Endothelial cell of umbilical vein (primary cell): Measurements from ENCODE around the gene MST1. TPM values are rescaled to one million over a fixed set of nuclear protein-coding genes. Genes with fewer than 3 reads are reported as not detected.

Source experiments
- BruUV-seq: library from RNA; stranded (reverse); fragments of 400-500 nt; replicated peaks from 2 replicates; lab custom pipeline; 2021; lab: Mats Ljungman, UMichigan
- CTCF ChIA-PET: fragments of 300-600, 350-600 bp; sonication (Branson Sonifier 250); formaldehyde crosslinking; loops from one replicate; lab custom pipeline; 2021; ENCODE audit warnings: antibody characterized with exemption, inconsistent platforms; lab: Charles Lee
- POLR2A ChIA-PET: fragments of 300-600, 350-600 bp; sonication (Branson Sonifier 250); formaldehyde crosslinking; loops from one replicate; lab custom pipeline; 2021; ENCODE audit warnings: antibody characterized with exemption, inconsistent platforms; lab: Charles Lee
- DNase-seq: peaks from one replicate; pipeline ENCODE4 v3.0.0-alpha.2; 2011; ENCODE audit warnings: low read depth, low spot score
- FAIRE-seq: peaks from 2 replicates; lab custom pipeline; 2011; peaks lifted over from hg19 to GRCh38; lab: Jason Lieb, UNC
- H2AFZ ChIP-seq: 2 replicates; pipeline ENCODE4 v1.6.0; 2012; ENCODE audit warnings: low read depth, low read length, control low read depth, inconsistent platforms
- H3K27ac ChIP-seq: 2 replicates; pipeline ENCODE4 v1.5.1; 2011; ENCODE audit warnings: low read depth, mild to moderate bottlenecking, control low read depth, low read length, moderate library complexity; ENCODE audit not compliant: insufficient read depth
- H3K27me3 ChIP-seq, 2 experiments: 2 replicates each; pipeline versions ENCODE4 v1.6.0 to v1.6.1; 2011; ENCODE audit warnings: low read length in 2 of 2, mixed read lengths in 1 of 2; ENCODE audit not compliant: control insufficient read depth in 2 of 2, insufficient read depth in 2 of 2
- H3K36me3 ChIP-seq, 2 experiments: 2 replicates in 1 of 2; 3 replicates in 1 of 2; pipeline ENCODE4 v1.5.1; 2011; ENCODE audit warnings: low read length in 2 of 2, mild to moderate bottlenecking in 1 of 2, moderate library complexity in 1 of 2; ENCODE audit not compliant: control insufficient read depth in 2 of 2, insufficient read depth in 2 of 2; ENCODE audit errors: extremely low read depth in 1 of 2
- H3K4me1 ChIP-seq: 3 replicates; pipeline ENCODE4 v1.5.1; 2011; ENCODE audit warnings: mild to moderate bottlenecking, low read length; ENCODE audit not compliant: control insufficient read depth, insufficient read depth; ENCODE audit errors: extremely low read depth
- H3K4me2 ChIP-seq: 2 replicates; pipeline ENCODE4 v1.6.1; 2011; ENCODE audit warnings: low read length, control low read depth, mixed read lengths; ENCODE audit not compliant: insufficient read depth
- H3K4me3 ChIP-seq, 3 experiments: fragments of 200-600 bp in 1 of 3; sonication (generic), shearing (Covaris generic) in 1 of 3; replicated peaks in 1 of 3; 2 replicates each; pipeline ENCODE4 v1.5.1; 2011 to 2016; ENCODE audit warnings: control low read depth in 3 of 3, low read length in 3 of 3, mild to moderate bottlenecking in 2 of 3, inconsistent platforms in 1 of 3, low read depth in 1 of 3, moderate library complexity in 1 of 3; ENCODE audit not compliant: insufficient read depth in 1 of 3
- H3K79me2 ChIP-seq: 2 replicates; pipeline ENCODE4 v1.6.0; 2012; ENCODE audit warnings: low read length, inconsistent platforms; ENCODE audit not compliant: control insufficient read depth, insufficient read depth
- H3K9ac ChIP-seq: replicated peaks from 2 replicates; pipeline ENCODE3; 2011; ENCODE audit warnings: low read length, control low read depth; ENCODE audit not compliant: insufficient read depth; ENCODE audit errors: extremely low read depth
- H3K9me1 ChIP-seq: replicated peaks from 3 replicates; pipeline ENCODE4 v1.6.0; 2011; ENCODE audit warnings: mild to moderate bottlenecking, low read length; ENCODE audit not compliant: control insufficient read depth, insufficient read depth; ENCODE audit errors: extremely low read depth
- H3K9me3 ChIP-seq: replicated peaks from 2 replicates; pipeline ENCODE4 v1.5.1; 2012; ENCODE audit warnings: low read length, inconsistent platforms; ENCODE audit not compliant: control insufficient read depth, insufficient read depth
- H4K20me1 ChIP-seq: replicated peaks from 2 replicates; pipeline ENCODE3; 2011; ENCODE audit warnings: mild to moderate bottlenecking, low read length; ENCODE audit not compliant: control insufficient read depth, insufficient read depth; ENCODE audit errors: extremely low read depth
- EZH2 ChIP-seq: IDR thresholded peaks from 2 replicates; pipeline ENCODE4 v1.6.1; 2012; ENCODE audit warnings: borderline replicate concordance, low read depth, mild to moderate bottlenecking, moderate library complexity, low read length, inconsistent platforms; ENCODE audit not compliant: severe bottlenecking
- FOS ChIP-seq: IDR thresholded peaks from 2 replicates; pipeline ENCODE4 v1.6.1; 2011; ENCODE audit warnings: mild to moderate bottlenecking, low read length, moderate library complexity, borderline replicate concordance; ENCODE audit not compliant: insufficient read depth
- GATA2 ChIP-seq: IDR thresholded peaks from 2 replicates; pipeline ENCODE4 v1.7.0; 2011; ENCODE audit warnings: low read depth, mild to moderate bottlenecking, moderate library complexity, mixed read lengths, low read length; ENCODE audit not compliant: insufficient read length, insufficient read depth
- JUN ChIP-seq: IDR thresholded peaks from 2 replicates; pipeline ENCODE4 v1.6.1; 2011; ENCODE audit warnings: borderline replicate concordance, low read depth; ENCODE audit not compliant: insufficient read length, insufficient read depth
- MYC ChIP-seq: IDR thresholded peaks from one replicate; pipeline ENCODE4 v1.6.1; 2011; ENCODE audit warnings: mild to moderate bottlenecking, low read depth, low read length
- POLR2A ChIP-seq: IDR thresholded peaks from 2 replicates; pipeline ENCODE4 v1.6.1; 2012; ENCODE audit warnings: low read depth, mild to moderate bottlenecking, control low read depth, low read length
- POLR2AphosphoS5 ChIP-seq: IDR thresholded peaks from 2 replicates; pipeline ENCODE4 v1.6.1; 2012; ENCODE audit warnings: low read depth, mild to moderate bottlenecking, control low read depth, low read length, moderate library complexity; ENCODE audit not compliant: insufficient read depth
- dilution Hi-C: fragments of 300-500 bp; cut with MboI; formaldehyde crosslinking; loops from one replicate; pipeline ENCODE4 v1.15.0; 2019; ENCODE audit warnings: low sequenced_read_pairs; ENCODE audit not compliant: extremely low pct_ligation_motif_present
- intact Hi-C: fragments of 100-400 bp; cut with micrococcal nuclease; formaldehyde crosslinking; loops from one replicate; pipeline ENCODE4 v1.10.0; 2022
- polyA plus RNA-seq, 4 experiments: library from polyadenylated mRNA; depleted of rRNA in 3 of 4; stranded (reverse) in 3 of 4; unstranded in 1 of 4; fragments of >200 nt; gene quantifications; 2 replicates each; pipeline versions ENCODE4 v1.2.1 to v1.2.3, GENCODE V29; 2011 to 2012; ENCODE audit warnings: missing spikeins in 1 of 4
- total RNA-seq: library from RNA; stranded (reverse); gene quantifications from 2 replicates; pipeline ENCODE4 v1.2.3, GENCODE V29; 2021
- TF ChIP-seq, protein P1 (sequence below): IDR thresholded peaks from 2 replicates; pipeline ENCODE4 v1.6.1; 2011; ENCODE audit not compliant: insufficient read depth, insufficient read length
- TF ChIP-seq, protein P2 (sequence below), 2 donors: IDR thresholded peaks; 1 replicate in 1 of 2; 2 replicates in 1 of 2; pipeline ENCODE4 v1.5.1; 2011; ENCODE audit warnings: low read length in 2 of 2, mild to moderate bottlenecking in 2 of 2, moderate library complexity in 2 of 2, control low read depth in 1 of 2, inconsistent platforms in 1 of 2, low read depth in 1 of 2; ENCODE audit not compliant: insufficient read depth in 1 of 2; ENCODE audit errors: extremely low read depth in 1 of 2

Gene MST1
- total and polyA plus RNA-seq, 2 donors (not counting 3 experiments of a cell fraction or from before 2014, with no cell fraction given) = 6.1 to 17.5 TPM

DNA sequence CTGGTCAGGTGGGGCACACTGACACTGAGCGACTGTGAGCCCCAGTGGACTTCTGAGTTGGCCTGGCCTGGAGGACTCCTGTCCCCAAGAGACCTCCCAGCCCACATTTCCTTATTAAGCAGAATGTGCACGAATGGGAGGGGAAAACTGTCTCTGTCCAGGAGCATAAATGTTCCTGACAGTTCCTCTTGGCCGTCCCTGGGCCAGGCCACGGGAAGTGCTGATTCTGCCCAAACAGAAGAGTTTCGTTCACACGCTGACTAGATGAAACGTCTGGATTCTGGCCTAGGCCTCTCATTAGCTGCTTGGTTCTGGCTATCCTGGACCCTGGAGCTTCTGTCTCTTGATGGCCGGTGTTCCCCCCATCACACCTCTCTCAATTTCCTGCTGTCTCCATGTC lies 44.6 kb downstream of the MST1 start:
- POLR2A ChIA-PET = no interaction called here
- intact Hi-C loops (no loop called here), dilution Hi-C loops (no loop called here)
- no peaks in the 10 kb centered on the region for H3K9me3 ChIP-seq
- H4K20me1 ChIP-seq = no peaks in the 10 kb centered on the region
- no TSS peak for BruUV-seq
- H3K4me3 ChIP-seq = no peak overlapping the region
- FAIRE-seq = no peak
- no peak for TF ChIP-seq POLR2AphosphoS5
- TF ChIP-seq GATA2 = no peak
- no peak for TF ChIP-seq POLR2A
- TF ChIP-seq, protein P1, sequence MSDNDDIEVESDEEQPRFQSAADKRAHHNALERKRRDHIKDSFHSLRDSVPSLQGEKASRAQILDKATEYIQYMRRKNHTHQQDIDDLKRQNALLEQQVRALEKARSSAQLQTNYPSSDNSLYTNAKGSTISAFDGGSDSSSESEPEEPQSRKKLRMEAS = no peak
- TF ChIP-seq EZH2 = no peak
- no peak for TF ChIP-seq FOS
- TF ChIP-seq, protein P2, sequence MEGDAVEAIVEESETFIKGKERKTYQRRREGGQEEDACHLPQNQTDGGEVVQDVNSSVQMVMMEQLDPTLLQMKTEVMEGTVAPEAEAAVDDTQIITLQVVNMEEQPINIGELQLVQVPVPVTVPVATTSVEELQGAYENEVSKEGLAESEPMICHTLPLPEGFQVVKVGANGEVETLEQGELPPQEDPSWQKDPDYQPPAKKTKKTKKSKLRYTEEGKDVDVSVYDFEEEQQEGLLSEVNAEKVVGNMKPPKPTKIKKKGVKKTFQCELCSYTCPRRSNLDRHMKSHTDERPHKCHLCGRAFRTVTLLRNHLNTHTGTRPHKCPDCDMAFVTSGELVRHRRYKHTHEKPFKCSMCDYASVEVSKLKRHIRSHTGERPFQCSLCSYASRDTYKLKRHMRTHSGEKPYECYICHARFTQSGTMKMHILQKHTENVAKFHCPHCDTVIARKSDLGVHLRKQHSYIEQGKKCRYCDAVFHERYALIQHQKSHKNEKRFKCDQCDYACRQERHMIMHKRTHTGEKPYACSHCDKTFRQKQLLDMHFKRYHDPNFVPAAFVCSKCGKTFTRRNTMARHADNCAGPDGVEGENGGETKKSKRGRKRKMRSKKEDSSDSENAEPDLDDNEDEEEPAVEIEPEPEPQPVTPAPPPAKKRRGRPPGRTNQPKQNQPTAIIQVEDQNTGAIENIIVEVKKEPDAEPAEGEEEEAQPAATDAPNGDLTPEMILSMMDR (IDR thresholded peaks at IDR 0.05; ENCODE audit: extremely low read depth in 1 of 2, insufficient read depth in 1 of 2, low read depth in 1 of 2, low read length in 2 of 2) = no peak
- TF ChIP-seq JUN = no peak
- no peak for TF ChIP-seq MYC
- no peaks in the 10 kb centered on the region for H3K79me2 ChIP-seq
- H2AFZ ChIP-seq = no peak overlapping the region
- H3K4me2 ChIP-seq = no peak overlapping the region
- H3K27me3 ChIP-seq = no peaks in the 10 kb centered on the region
- H3K4me1 ChIP-seq = no peaks in the 10 kb centered on the region
- CTCF ChIA-PET = no interaction called here
- H3K36me3 ChIP-seq = no peaks in the 10 kb centered on the region
- H3K27ac ChIP-seq = no peak overlapping the region
- DNase-seq = no peak
- H3K9me1 ChIP-seq = no peaks in the 10 kb centered on the region
- no peak overlapping the region for H3K9ac ChIP-seq
